HL-60/S4 (cell line): ENCODE results near the gene MAN2C1.

Experiments used
- in situ Hi-C: fragments of 300-500 bp; cut with MboI; formaldehyde crosslinking; loops from 2 replicates; pipeline ENCODE4 v1.14.3; 2022; ENCODE audit warnings: low sequenced_read_pairs

The MAN2C1 gene

GRCh38 chr15:75313116-75313845 lies 55.1 kb downstream of the MAN2C1 start:
- in situ Hi-C loops = loop anchor here (25.0 kb wide), 1 partner anchor 1251 kb away; no protein-coding TSS in a partner anchor

GRCh38 chr15:75312548-75312947 lies 55.9 kb downstream of the MAN2C1 start:
- in situ Hi-C loops = loop anchor here (25.0 kb wide), 1 partner anchor 1250 kb away; no protein-coding TSS in a partner anchor

GRCh38 chr15:75309711-75310110 lies 58.7 kb downstream of the MAN2C1 start:
- in situ Hi-C loops = loop anchor here (25.0 kb wide), 1 partner anchor 1247 kb away; no protein-coding TSS in a partner anchor

- in situ Hi-C loops = loop anchor here (25.0 kb wide), 1 partner anchor 1246 kb away; no protein-coding TSS in a partner anchor
Measured at GRCh38 chr15:75307778-75308390, 60.5 kb downstream of the MAN2C1 start.

GRCh38 chr15:75306188-75306587 lies 62.2 kb downstream of the MAN2C1 start:
- in situ Hi-C loops = loop anchor here (25.0 kb wide), 1 partner anchor 1244 kb away; no protein-coding TSS in a partner anchor
